Loucy (cell line): ENCODE measurements around the gene ACTBL2.

Source experiments
- EZH2phosphoT487 ChIP-seq: fragments of 200-600 bp; IDR thresholded peaks from 2 replicates; pipeline ENCODE4 v1.6.1; 2018; ENCODE audit warnings: antibody characterized with exemption, mild to moderate bottlenecking, moderate library complexity, borderline replicate concordance
- TF ChIP-seq, protein P1 (sequence below): fragments of 200-600 bp; sonication (generic); conservative IDR thresholded peaks from 2 replicates; pipeline ENCODE4 v1.5.1; 2014; ENCODE audit warnings: mild to moderate bottlenecking, antibody characterized with exemption, low read length

DNA sequence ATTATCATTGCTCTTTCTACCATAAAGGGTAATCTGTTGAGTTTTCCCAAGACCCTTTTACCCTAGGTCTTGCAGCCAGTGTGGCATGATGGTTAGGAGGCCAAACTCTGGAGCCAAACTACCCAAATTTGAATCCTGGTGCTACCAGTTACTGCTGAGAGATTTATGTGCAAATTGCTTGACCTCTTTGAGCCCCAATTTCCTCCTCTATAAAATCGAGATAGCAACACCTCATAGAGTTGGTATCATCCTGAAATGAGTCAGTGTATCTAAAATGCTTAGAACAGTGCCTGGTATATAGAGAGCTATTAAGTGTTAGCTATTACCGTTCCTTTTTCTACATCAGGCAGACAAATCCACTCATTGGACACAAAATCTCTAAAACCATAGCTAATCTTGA lies 43.0 kb downstream of the ACTBL2 start:
- TF ChIP-seq, protein P1, sequence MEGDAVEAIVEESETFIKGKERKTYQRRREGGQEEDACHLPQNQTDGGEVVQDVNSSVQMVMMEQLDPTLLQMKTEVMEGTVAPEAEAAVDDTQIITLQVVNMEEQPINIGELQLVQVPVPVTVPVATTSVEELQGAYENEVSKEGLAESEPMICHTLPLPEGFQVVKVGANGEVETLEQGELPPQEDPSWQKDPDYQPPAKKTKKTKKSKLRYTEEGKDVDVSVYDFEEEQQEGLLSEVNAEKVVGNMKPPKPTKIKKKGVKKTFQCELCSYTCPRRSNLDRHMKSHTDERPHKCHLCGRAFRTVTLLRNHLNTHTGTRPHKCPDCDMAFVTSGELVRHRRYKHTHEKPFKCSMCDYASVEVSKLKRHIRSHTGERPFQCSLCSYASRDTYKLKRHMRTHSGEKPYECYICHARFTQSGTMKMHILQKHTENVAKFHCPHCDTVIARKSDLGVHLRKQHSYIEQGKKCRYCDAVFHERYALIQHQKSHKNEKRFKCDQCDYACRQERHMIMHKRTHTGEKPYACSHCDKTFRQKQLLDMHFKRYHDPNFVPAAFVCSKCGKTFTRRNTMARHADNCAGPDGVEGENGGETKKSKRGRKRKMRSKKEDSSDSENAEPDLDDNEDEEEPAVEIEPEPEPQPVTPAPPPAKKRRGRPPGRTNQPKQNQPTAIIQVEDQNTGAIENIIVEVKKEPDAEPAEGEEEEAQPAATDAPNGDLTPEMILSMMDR = no peak
- no peak for TF ChIP-seq EZH2phosphoT487
